Activated naive CD4-positive, alpha-beta T cell treated with anti-CD3 and anti-CD28 coated beads, Interleukin-2, amount 50 U/mL, for 72 hours (primary cell): Measurements from ENCODE around the gene ING3. TPM values are rescaled to one million over a fixed set of nuclear protein-coding genes. Genes with fewer than 3 reads are reported as not detected.

Experiments used
- ATAC-seq, 2 donors: fragments of 150-1000 bp; cut with Tn5 transposase; 2 replicates each; pipeline ENCODE4 v1.10.0; 2021; ENCODE audit warnings: mild to moderate bottlenecking in 2 of 2, moderate library complexity in 2 of 2
- DNase-seq, 2 donors: peaks; one replicate each; pipeline ENCODE4 v3.0.0; 2021 to 2022; ENCODE audit warnings: low spot score in 2 of 2
- H3K27ac Mint-ChIP-seq, 2 donors: one replicate each; pipeline ENCODE4 v1.8.0; 2022; ENCODE audit warnings: mild to moderate bottlenecking in 2 of 2, mixed read lengths in 2 of 2
- H3K36me3 Mint-ChIP-seq, 2 donors: one replicate each; pipeline ENCODE4 v1.8.0; 2022; ENCODE audit warnings: mixed read lengths in 2 of 2
- H3K9me3 Mint-ChIP-seq, 2 donors: one replicate each; pipeline ENCODE4 v1.8.0; 2022; ENCODE audit warnings: mixed read lengths in 2 of 2
- total RNA-seq, 2 donors: library from RNA; stranded (reverse); gene quantifications; one replicate each; pipeline ENCODE4 v1.2.3, GENCODE V29; 2022

Gene ING3
- total RNA-seq, 2 donors from 2014 or later, result 22.2 to 29.7 TPM

GRCh38 chr7:121006711-121007315, 56.2 kb downstream of the ING3 start:
- no peaks in the 10 kb centered on the region for H3K36me3 Mint-ChIP-seq
- DNase-seq (no peak), ATAC-seq (no peak)
- no peak overlapping the region for H3K27ac Mint-ChIP-seq
- no peaks in the 10 kb centered on the region for H3K9me3 Mint-ChIP-seq

GRCh38 chr7:121008816-121009215, 58.2 kb downstream of the ING3 start:
- DNase-seq, result no peak
- Mint-ChIP-seq H3K9me3 (no peaks in the 10 kb centered on the region), H3K36me3 (no peaks in the 10 kb centered on the region), H3K27ac (no peak overlapping the region)
- ATAC-seq, result no peak

- DNase-seq (no peak), ATAC-seq (no peak)
- no peaks in the 10 kb centered on the region for H3K9me3 Mint-ChIP-seq
- no peaks in the 10 kb centered on the region for H3K36me3 Mint-ChIP-seq
- no peak overlapping the region for H3K27ac Mint-ChIP-seq
These were observed 60.8 kb downstream of the ING3 start for GRCh38 chr7:121011401-121011800.

GRCh38 chr7:121012170-121012874, 61.7 kb downstream of the ING3 start:
- no peaks in the 10 kb centered on the region for H3K36me3 Mint-ChIP-seq
- no peaks in the 10 kb centered on the region for H3K9me3 Mint-ChIP-seq
- no peak overlapping the region for H3K27ac Mint-ChIP-seq
- no peak for DNase-seq
- ATAC-seq, result no peak

GRCh38 chr7:121012919-121013318, 62.3 kb downstream of the ING3 start:
- Mint-ChIP-seq H3K36me3 (no peaks in the 10 kb centered on the region), H3K9me3 (no peaks in the 10 kb centered on the region), H3K27ac (no peak overlapping the region)
- DNase-seq (no peak), ATAC-seq (no peak)

GRCh38 chr7:121015560-121015959, 65.0 kb downstream of the ING3 start:
- H3K36me3 Mint-ChIP-seq, result no peaks in the 10 kb centered on the region
- DNase-seq (no peak), ATAC-seq (no peak)
- no peak overlapping the region for H3K27ac Mint-ChIP-seq
- H3K9me3 Mint-ChIP-seq, result no peaks in the 10 kb centered on the region

- DNase-seq, result no peak
- Mint-ChIP-seq H3K27ac (no peak overlapping the region), H3K36me3 (no peaks in the 10 kb centered on the region), H3K9me3 (no peaks in the 10 kb centered on the region)
- no peak for ATAC-seq
These were observed 66.4 kb downstream of the ING3 start for GRCh38 chr7:121016966-121017365.

GRCh38 chr7:121017586-121017985, 67.0 kb downstream of the ING3 start:
- no peaks in the 10 kb centered on the region for H3K36me3 Mint-ChIP-seq
- H3K27ac Mint-ChIP-seq, result no peak overlapping the region
- no peaks in the 10 kb centered on the region for H3K9me3 Mint-ChIP-seq
- DNase-seq (no peak), ATAC-seq (no peak)

- no peaks in the 10 kb centered on the region for H3K36me3 Mint-ChIP-seq
- DNase-seq (no peak), ATAC-seq (no peak)
- H3K9me3 Mint-ChIP-seq, result no peaks in the 10 kb centered on the region
- no peak overlapping the region for H3K27ac Mint-ChIP-seq
These were observed 68.4 kb downstream of the ING3 start for GRCh38 chr7:121019018-121019417.

- ATAC-seq (no peak), DNase-seq (no peak)
- no peak overlapping the region for H3K27ac Mint-ChIP-seq
- H3K36me3 Mint-ChIP-seq, result no peaks in the 10 kb centered on the region
- H3K9me3 Mint-ChIP-seq, result no peaks in the 10 kb centered on the region
These were observed 69.8 kb downstream of the ING3 start for GRCh38 chr7:121020249-121020988.

- no peaks in the 10 kb centered on the region for H3K36me3 Mint-ChIP-seq
- ATAC-seq (no peak), DNase-seq (no peak)
- H3K9me3 Mint-ChIP-seq, result peaks cover 0 to 6% of the 10 kb centered on the region in 2 donors
- H3K27ac Mint-ChIP-seq, result no peak overlapping the region
These were observed 70.7 kb downstream of the ING3 start for GRCh38 chr7:121020989-121021969.

GRCh38 chr7:121023194-121023593, 72.6 kb downstream of the ING3 start:
- Mint-ChIP-seq H3K9me3 (peaks cover 0 to 8% of the 10 kb centered on the region in 2 donors), H3K27ac (no peak overlapping the region), H3K36me3 (no peaks in the 10 kb centered on the region)
- no peak for DNase-seq
- no peak for ATAC-seq

- peaks cover 0 to 8% of the 10 kb centered on the region in 2 donors for H3K9me3 Mint-ChIP-seq
- no peak for ATAC-seq
- H3K36me3 Mint-ChIP-seq, result no peaks in the 10 kb centered on the region
- DNase-seq, result no peak
- no peak overlapping the region for H3K27ac Mint-ChIP-seq
These were observed 73.3 kb downstream of the ING3 start for GRCh38 chr7:121023683-121024511.

- Mint-ChIP-seq H3K27ac (no peak overlapping the region), H3K36me3 (no peaks in the 10 kb centered on the region), H3K9me3 (peaks cover 0 to 8% of the 10 kb centered on the region in 2 donors)
- ATAC-seq, result no peak
- no peak for DNase-seq
These were observed 74.0 kb downstream of the ING3 start for GRCh38 chr7:121024611-121025010.

GRCh38 chr7:121026159-121026558, 75.6 kb downstream of the ING3 start:
- ATAC-seq, result no peak
- no peak overlapping the region for H3K27ac Mint-ChIP-seq
- H3K9me3 Mint-ChIP-seq, result peaks cover 0 to 8% of the 10 kb centered on the region in 2 donors
- no peak for DNase-seq
- no peaks in the 10 kb centered on the region for H3K36me3 Mint-ChIP-seq

GRCh38 chr7:121026577-121027111, 76.1 kb downstream of the ING3 start:
- Mint-ChIP-seq H3K9me3 (peaks cover 0 to 8% of the 10 kb centered on the region in 2 donors), H3K27ac (no peak overlapping the region), H3K36me3 (no peaks in the 10 kb centered on the region)
- DNase-seq, result no peak
- no peak for ATAC-seq
